HG03175 (cell line): ENCODE measurements around the gene HDGFL2.

ENCODE experiments used
- ATAC-seq: cut with Tn5 transposase; IDR thresholded peaks from one replicate; pipeline ENCODE4 v1.9.1; 2021; ENCODE audit warnings: mild to moderate bottlenecking, moderate library complexity; ENCODE audit not compliant: unreplicated experiment

HDGFL2 gene

DNA sequence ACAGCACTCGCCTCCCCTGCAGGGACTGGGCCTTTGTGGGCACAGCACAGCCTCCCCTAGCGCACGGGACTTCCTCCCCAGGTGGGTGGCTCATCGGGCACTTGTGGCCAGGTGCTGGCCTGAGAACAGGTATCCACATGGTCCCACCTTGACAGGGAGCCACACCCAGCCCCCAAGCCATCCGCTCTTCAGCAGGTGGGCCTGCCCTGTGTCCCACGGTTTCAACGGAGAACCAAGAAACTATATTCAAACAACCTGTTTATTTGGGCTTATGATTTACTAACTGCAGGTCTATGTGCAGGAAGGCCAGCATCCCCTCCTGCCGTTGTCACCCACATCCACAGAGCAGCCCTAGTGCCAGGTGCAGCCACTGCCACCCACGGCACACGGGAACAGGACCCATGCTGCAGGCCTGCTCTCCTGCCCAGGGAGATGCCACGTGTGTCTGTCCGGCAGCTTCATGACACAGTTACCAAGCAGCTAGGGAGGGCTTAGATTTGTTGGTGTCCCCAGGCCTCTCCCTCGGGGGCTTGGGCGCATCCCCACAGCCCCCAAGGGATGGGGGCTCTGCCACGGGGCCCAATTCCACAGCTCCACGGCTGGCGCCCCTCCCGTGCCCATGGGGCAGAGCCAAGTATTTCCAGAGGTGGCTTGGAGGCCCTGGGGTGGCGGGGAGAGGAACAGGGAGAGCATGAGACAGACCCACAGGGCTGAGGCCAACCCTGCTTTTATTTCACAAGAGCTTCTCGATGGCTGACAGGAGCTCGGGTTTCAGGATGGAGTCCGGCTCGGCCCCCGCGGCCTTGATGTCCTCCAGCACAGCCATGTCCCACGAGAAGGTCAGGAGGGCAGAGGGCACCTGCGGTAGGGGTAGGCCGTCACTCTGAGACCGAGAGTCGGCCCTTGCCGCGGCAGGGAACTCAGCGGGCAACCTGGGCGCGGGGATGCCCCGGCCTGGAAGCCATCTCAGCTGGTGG, 27.0 kb upstream of the HDGFL2 start:
- no peak for ATAC-seq

- ATAC-seq = no peak
These were observed 26.0 kb upstream of the HDGFL2 start for GRCh38 chr19:4445963-4446703.

DNA sequence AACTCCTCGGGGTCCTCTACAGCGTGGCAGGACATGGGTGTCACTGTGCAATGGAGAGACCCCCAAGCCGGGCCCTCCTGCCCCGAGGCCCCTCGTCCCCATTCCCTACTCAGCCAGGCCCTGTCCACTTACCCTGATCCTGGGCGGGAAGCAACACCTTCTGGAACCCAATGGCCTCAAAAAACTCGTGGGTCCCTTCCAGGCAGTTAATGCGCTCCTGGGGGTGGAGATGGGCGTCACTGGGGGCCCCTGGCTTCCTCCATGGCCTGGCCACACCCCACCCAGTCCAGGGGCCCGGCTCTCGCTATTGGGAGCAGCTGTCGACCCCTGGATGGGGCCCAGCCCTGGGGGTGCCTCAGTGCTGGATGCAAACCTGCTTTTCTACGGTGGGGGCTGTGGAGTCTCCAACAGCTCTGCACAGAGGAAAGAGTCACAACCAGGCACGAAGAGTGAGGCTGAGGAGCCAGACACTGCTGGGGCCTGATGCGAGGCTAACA, 25.3 kb upstream of the HDGFL2 start:
- ATAC-seq = no peak

- ATAC-seq = no peak
These were observed 24.6 kb upstream of the HDGFL2 start for GRCh38 chr19:4447327-4448146.

DNA sequence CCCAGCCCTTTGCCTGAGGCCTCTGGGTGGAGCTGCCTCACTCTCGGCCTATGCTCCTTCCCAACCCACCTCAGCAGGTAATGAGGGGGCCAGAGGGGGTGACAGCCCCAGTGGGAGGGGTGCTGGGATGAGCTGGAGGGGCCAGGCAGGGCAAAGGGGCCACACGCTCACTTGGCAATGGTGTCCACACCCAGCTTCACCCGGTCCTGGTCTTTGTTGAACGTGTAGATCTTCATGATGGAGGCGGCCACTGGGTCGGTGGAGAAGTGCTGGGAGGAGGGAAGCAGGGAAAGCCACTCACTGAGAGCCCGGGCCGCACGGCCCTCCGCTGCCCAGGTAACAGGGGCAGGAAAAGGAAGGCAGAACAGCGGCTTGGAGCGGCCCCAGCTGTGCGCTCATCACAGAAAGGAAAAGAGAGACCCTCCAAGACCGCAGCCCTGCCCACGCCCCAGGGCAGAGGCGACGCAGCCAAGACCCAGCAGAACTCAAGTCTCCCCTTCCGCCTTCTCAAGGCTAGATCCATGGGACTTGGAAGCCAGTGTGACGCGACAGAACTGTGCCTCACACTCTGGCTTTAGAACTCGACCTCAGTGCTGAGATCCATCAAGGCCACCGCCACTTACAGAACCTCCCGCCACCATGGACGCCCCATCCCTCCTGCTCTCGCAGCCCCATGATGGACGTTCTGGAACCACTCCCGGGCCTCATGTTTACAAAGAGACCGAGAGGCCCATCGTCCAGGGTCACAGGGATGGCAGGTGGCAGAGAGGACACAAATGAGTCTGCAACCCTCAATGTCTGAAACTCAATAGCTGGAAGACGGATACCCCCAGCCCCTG, 23.7 kb upstream of the HDGFL2 start:
- no peak for ATAC-seq

- ATAC-seq = no peak
These were observed 23.0 kb upstream of the HDGFL2 start for GRCh38 chr19:4449022-4449638.

DNA sequence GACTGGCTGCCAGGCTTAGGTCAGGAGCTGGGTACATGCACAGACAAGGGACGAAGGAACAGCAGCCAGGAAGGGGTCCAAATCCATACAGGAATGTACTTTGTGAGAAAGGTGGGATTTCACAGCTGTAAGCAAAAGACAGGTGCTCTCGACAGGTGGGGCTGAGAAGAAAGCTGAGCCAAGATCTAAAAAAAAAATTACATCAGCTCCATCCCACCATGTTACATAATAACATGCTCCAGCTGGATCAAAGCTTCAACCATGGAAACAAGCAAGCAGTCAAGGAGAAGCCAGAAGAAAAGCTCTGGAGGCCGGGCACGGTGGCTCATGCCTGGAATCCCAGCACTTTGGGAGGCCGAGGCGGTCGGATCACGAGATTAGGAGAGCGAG, 22.5 kb upstream of the HDGFL2 start:
- ATAC-seq = no peak

GRCh38 chr19:4452230-4452990, 19.7 kb upstream of the HDGFL2 start:
- ATAC-seq = no peak

DNA sequence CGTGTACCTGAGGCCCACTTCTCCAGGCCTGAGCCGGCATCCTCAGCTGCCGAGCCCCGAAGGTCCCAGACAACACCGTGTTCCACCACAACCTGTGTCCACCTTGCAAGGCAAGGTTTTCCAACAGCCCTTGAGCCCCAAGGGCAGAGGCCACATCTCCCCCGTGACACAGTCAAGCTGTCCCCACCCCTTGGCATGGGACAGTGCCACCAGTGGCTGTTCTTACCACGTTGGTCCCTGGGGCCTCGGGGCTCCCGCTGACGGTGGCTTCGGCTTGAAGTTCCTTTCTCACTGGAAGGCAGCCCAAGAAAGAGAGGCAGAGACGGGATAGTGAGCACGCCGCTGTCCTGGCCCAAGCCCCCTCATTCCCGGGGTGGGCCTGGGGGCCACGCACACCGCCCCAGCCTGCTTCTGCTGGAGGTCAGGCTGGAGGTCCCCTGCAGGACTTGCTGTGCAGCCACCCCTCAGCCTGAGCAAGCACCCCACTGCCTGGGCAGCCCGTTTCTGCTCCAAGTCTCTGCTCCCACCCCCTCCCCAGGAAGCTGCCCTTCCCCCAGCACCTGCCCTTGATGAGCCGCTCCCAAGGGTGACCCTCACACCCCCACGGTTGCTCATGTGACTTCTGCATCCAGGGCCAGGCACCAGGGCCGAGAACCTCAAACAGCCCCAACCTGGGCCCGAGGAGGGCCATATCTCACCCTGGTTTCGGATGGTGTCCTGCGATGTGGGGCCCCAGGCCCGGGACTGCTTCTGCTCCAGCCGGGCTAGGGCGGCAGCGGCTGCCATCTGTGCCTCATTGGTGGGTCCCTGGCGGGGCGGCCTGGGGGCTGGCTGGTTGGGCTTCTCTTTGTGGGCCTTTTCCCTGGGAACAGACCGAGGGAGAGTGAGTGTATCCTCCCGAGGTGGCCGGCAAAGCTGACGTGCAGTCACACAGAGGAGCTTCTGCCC, 18.6 kb upstream of the HDGFL2 start:
- no peak for ATAC-seq

DNA sequence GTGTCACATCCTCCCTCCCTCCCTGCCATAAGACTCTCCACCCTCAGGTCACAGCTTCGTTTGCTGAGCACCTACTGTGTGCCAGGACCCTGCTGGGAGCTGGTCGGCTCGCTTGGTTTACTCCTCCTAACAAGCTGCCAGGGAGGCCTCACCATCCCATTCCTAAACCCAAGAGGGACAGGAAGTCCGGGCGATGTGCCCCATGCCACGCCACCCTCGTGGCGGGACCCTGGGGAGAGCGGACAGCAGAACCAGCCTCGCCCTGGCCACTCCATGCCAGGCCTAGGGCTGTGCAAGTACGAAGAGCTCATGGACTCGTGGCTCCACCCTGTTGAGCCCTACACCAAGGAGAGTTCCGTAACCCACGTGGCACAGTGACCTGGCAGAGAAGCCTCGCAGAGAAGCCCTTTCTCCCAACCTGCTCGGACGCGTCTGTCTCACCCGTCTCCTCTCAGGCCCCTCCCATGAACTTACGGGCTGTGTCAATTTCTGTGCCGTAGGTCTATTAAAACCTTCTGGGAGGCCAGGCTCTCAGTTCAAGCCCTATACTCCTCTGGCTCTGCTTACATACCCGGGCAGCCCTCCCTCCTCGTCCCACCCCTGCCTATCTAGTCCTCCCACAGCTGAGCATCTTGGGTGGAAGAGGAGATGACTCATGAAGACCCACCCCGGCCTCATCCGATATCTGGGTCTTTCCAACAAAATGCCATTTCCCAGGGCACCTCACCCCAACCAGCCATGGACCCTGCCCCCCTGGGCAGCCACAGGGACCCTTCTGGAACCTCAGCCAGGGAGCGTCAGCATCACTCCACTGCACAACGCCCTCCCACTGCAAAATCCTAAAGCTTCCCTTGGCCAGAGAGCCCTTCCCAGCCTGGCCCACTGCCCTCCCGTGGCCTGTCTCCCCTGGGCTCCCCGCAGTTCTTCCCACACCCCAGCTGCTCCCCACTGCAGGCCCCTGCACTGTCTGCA, 17.1 kb upstream of the HDGFL2 start:
- ATAC-seq = no peak

DNA sequence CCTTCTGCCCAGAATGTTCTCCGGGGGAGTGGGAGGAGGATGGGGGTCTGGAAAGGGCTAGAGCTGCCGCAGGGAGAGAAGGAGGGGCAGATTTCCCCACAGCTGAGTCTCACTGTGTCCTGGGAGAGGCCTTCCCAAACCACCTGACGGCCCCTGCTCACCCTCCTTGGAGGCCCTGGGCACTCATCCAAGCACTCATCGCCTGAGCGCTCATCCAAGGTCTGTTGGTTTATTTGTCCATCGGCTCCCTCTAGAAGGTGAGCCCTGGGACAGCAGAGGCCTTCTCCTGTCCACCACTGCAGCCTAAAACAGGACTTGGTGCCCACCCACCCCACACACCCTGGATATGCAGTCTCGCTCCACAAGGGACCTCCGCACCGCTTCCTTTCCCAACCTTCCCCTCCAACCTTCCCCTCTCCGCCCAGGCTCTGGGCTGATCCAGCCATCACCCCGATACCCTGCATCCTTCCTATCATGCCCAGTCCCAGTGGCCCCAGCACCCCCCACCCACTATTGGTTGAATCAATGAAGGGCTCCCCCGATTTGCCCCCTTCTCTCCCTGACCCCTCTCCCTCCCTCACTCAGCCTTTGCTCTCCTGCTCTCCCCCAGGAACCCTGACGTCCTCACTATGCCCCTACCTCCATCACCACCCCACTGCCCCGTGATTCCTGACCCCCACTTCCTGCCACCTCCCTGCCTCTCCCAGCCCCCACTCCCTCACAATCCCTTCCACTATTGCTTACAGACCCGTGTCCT, 16.2 kb upstream of the HDGFL2 start:
- ATAC-seq = no peak

DNA sequence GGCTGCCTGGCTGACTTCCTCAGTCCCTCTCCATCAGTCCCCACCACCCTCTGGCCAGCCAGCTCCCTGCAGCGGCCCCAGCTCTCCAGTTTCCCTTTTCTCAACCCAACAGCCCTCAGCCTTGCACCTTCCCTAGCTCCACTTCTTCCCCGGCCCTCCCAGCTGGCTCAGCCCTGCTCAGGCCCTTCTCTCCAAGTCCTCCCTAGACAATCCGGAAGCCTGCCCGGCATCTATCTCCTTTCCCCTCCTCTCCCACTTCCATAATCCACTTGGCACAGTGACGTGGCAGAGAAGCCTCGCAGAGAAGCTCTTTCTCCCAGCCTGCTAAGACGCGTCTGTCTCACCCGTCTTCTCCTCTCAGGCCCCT, 15.6 kb upstream of the HDGFL2 start:
- no peak for ATAC-seq

- ATAC-seq = peak; percentile 6
These were observed 15.0 kb upstream of the HDGFL2 start for GRCh38 chr19:4456843-4457653.

- peak; percentile 90 for ATAC-seq
These were observed 14.3 kb upstream of the HDGFL2 start, which contains the start of gene UBXN6 for GRCh38 chr19:4457654-4458395. TSS of gene UBXN6 (minus strand) at chr19:4457794. CDS start at chr19:4457697, 97 bp downstream.
